TTC549 (cell line): ENCODE measurements around the gene FIGNL1.
A peak's percentile ranks its signal among the peaks of the same experiment; 100 is the strongest.

Experiments used
- FAIRE-seq: peaks from 2 replicates; lab custom pipeline; 2012; peaks lifted over from hg19 to GRCh38; lab: Jason Lieb, UNC

Gene FIGNL1, protein sequence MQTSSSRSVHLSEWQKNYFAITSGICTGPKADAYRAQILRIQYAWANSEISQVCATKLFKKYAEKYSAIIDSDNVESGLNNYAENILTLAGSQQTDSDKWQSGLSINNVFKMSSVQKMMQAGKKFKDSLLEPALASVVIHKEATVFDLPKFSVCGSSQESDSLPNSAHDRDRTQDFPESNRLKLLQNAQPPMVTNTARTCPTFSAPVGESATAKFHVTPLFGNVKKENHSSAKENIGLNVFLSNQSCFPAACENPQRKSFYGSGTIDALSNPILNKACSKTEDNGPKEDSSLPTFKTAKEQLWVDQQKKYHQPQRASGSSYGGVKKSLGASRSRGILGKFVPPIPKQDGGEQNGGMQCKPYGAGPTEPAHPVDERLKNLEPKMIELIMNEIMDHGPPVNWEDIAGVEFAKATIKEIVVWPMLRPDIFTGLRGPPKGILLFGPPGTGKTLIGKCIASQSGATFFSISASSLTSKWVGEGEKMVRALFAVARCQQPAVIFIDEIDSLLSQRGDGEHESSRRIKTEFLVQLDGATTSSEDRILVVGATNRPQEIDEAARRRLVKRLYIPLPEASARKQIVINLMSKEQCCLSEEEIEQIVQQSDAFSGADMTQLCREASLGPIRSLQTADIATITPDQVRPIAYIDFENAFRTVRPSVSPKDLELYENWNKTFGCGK

GRCh38 chr7:50449881-50450589, at the start of gene FIGNL1:
Gene FIGNL1 (minus strand): TSS chr7:50450350. CDS start chr7:50447287, 3,063 bp downstream.
- FAIRE-seq = no peak

DNA sequence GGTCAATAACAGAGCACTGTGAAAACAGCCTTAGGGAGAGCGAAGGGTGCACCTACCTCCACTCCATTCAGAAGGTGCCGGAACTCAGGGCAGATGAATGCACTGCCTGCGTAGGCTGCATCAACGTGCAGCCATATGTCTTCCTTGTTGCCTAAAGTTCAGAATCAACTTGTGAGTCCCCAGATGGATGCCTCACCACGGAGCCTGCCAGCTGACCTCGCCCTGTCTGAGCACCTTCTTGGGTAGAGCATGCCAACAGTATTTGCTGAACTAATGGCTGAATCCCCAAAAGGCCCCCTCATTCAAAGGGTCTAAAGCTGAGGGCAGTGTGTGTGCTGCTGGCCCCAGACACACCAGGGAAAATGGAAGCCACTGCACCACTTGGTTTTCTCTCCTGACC, 48.9 kb upstream of the FIGNL1 start:
- no peak for FAIRE-seq

GRCh38 chr7:50497968-50498367, 47.8 kb upstream of the FIGNL1 start:
- no peak for FAIRE-seq

- no peak for FAIRE-seq
Observed at GRCh38 chr7:50497068-50497642, 47.0 kb upstream of the FIGNL1 start.

GRCh38 chr7:50496569-50496968, 46.4 kb upstream of the FIGNL1 start:
- no peak for FAIRE-seq

- FAIRE-seq = no peak
Observed at GRCh38 chr7:50495746-50496145, 45.6 kb upstream of the FIGNL1 start.

DNA sequence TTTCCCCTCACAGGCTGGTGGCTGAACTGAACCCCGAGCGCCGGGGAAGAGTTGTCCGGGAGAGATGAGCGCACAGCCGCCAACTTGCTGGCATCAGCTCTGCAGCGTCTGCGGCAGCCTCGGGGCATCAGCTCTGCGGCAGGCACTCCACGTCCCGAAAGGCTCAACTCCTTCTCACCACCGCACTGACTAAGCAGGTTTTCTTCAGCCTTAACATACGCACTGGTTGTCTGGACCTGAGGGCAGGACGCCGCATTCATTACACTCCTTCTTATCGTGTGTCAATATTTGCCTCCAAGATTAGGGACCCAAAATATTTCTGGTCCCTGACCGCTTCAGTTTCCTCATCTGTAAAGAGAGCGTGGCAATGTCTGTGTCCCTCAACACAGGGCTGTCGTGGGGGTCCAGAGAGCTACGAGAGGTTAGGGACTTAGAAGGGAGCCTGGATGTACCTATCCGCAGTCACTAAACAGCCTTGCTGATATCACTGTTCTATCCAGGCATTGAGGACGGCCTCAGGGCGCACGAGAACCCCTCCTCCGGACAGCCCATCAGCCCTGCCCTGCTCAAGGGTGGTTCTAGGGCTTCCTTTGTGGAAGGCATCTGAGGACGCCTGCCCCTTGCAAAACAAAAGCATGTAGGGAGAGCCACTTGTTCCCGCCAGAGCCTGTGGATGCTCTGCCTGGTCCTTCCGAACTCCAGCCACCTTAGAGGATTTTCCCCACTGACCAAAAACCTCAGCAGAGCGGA, 42.8 kb upstream of the FIGNL1 start:
- FAIRE-seq = no peak

GRCh38 chr7:50491943-50492342, 41.8 kb upstream of the FIGNL1 start:
- FAIRE-seq = no peak

DNA sequence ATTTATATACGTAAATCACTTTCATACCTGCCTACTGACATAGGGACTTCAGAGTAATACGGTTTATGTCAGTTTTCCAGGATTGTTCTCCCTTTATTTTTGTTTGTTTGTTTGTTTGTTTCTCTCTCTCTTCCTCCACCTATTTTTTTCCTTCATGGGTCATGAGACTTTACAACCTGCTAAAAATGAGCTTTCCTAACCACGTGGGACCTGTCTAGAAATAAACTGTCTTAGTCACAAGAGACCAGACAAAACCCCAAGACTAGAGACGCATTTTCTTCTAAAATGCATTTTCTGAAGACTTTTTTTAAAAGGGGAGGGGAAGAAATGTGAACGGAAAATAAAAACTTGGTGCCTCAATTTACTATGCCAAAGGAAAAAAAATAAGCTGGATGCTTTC, 41.1 kb upstream of the FIGNL1 start:
- no peak for FAIRE-seq

DNA sequence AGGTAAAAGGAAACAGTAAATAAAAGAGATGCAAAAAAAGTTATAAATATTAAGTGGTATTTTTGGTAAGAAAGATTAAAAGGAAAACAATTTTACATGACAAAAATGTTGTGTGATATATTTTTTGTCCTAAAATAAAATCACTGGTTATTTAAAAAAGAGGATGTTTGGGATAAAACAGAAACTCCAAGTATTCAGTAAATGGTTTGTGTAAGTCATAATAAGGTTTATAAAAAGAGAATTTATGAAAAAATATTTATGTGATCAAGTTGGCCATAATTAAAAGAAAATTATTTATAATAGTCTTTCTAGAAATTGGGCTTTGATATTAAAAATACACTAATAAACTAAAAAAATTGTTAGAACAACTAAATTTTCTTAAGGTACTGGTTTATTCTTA, 38.2 kb upstream of the FIGNL1 start:
- FAIRE-seq = peak; percentile 60

- FAIRE-seq = no peak
Observed at GRCh38 chr7:50486512-50486911, 36.4 kb upstream of the FIGNL1 start.

- no peak for FAIRE-seq
Observed at GRCh38 chr7:50481867-50482266, 31.7 kb upstream of the FIGNL1 start.

DNA sequence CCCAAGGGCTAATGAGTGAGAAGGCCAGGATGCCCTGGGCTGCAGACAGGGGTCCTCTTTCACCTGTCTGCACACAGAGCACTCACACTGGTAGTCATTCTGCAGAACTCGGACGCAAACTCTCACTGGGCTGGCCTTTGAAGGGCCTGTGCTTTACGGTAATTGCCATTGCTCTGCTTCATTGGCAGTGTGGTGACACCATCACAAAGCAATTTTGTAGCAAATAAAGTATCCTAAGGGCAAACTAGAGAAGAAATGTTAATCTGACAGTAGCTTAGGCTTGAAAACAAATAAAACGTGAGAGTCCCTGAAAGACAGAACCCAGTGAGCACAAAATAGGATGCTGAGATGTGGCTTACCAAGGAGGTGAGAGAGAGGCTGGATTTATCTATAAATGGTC, 30.6 kb upstream of the FIGNL1 start:
- FAIRE-seq = no peak

DNA sequence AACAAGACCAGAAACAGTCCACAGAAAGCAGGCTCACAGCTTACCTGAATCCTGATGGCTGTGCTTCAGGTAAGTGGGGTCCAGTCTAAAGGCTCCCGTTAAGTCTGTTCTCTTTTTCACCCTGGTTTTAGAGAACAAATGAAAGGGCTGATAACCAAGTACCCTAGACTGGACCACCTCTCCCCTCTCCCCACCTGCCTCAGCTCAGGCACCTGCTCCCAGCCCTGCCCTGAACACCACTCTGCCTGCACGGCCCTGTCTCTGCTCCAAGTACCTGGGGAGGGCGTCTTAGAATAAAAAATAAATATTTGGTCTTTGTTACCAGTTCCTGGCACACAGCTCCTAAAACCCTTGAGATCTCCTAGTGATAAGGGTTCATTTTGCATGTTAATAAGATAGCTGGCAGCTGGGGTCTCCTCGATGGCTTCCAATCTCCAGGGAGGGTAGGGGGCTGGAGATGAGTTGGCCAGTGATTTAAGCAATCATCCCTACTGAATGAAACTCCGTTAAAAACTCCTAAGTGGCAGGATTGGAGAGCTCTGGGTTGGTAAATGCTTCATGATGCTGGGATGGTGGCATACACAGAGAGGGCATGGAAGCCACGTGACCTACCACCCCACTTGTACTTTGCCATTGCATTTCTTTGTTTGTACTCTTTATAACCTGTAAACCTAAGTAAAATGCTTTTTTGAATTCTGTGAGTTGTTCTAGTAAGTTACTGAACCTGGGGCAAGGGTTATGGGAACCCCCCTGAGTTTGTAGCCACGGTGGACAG, 29.8 kb upstream of the FIGNL1 start:
- no peak for FAIRE-seq

- no peak for FAIRE-seq
Observed at GRCh38 chr7:50477640-50478039, 27.5 kb upstream of the FIGNL1 start.

- FAIRE-seq = no peak
Observed at GRCh38 chr7:50476953-50477625, 26.9 kb upstream of the FIGNL1 start.

DNA sequence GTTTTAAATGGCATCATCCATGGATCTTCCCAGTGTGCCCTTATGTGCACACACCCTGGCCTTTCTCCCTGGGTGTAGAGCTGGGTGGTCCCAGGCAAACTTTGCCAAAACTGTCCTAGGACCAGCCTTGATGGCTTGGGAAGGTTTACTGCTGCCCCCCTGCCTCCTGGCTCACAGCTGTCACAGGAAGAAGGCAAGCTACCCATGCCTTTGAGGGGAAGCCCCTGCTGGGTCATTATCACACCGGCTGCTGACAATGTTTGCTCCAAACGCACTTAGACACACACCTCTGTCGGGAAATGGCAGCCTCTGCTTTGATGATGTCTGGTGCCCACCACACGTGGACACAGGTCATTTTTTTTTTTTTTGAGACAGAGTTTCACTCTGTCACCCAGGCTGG, 25.2 kb upstream of the FIGNL1 start:
- FAIRE-seq = no peak

- no peak for FAIRE-seq
Observed at GRCh38 chr7:50474382-50475160, 24.4 kb upstream of the FIGNL1 start.

- FAIRE-seq = no peak
Observed at GRCh38 chr7:50473531-50473930, 23.4 kb upstream of the FIGNL1 start.

DNA sequence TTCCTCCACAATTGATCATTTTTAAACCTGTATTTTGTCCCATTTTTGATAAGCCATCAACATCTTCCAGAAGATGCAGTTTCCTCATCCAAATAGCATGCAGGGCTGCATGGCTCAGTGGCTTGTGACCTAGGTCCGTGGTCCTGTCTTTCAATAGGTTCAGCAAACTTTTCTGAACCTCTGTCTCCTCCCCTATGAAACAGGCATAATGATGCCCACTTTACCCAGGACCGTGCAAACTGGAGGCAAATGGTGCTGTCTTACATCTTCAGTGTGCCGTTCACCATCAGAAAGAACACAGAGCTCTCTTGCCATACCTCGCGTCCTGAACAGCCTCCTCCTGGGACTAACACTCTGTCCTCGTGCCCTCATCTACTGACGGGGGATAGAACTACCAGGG, 22.3 kb upstream of the FIGNL1 start:
- FAIRE-seq = no peak
